Measurements from ENCODE around the gene ECT2L.

DNA sequence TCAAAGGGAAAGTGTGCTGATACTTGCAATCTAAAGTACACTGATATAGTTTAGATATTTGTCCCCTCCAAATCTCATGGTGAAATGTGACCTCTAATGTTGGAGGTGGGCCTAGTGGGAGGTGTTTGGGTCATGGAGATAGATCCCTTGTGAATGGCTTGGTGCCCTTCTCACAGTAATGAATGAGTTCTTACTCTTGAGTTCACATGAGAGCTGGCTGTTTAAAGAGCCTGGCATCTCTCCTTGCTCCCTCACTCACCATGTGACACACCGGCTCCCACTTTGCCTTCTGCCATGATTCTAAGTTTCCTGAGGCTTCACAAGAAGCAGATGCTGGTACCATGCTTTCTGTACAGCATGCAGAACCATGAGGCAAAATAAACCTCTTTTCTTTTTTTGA, 114.1 kb downstream of the ECT2L start:
- TF ChIP-seq POLR2A (IDR thresholded peaks at IDR 0.05; ENCODE audit: low read depth, low read length) (no peak), TAF1 (IDR thresholded peaks at IDR 0.05; ENCODE audit: low read depth, low read length) (no peak)

Data from GM12891 (cell line).